Measurements from ENCODE around the gene SMARCC1. TPM values are rescaled to one million over a fixed set of nuclear protein-coding genes. Genes with fewer than 3 reads are reported as not detected.
"Not testable (repeated sequence)": the region's sequence is repeated elsewhere in the genome, so short reads cannot be mapped to it uniquely, and the experiment has no call there.

Gene SMARCC1
- total RNA-seq, 1 experiment from 2014 or later: 84.2 TPM

DNA sequence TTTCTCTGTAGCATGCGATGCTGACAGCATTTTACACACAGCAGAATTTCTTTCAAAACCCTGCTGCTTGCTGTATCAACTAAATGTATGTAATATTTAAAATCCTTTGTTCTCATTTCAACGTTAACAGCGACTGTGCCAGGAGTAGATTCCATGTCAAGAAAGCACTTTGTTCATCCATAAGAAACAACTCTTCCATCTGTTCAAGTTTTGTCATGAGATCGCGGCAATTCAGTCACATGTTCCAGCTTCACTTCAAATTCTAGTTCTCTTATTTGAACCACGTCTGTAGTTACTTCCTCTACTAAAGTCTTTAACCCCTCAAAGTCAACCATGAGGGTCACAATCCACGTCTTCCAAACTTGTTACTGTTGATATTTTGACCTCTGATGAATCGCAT is 50.6 kb downstream of the SMARCC1 start:
- H3K36me3 ChIP-seq (ENCODE audit: control insufficient read depth, insufficient read depth, low read length): peaks cover 14% of the 10 kb centered on the region

DNA sequence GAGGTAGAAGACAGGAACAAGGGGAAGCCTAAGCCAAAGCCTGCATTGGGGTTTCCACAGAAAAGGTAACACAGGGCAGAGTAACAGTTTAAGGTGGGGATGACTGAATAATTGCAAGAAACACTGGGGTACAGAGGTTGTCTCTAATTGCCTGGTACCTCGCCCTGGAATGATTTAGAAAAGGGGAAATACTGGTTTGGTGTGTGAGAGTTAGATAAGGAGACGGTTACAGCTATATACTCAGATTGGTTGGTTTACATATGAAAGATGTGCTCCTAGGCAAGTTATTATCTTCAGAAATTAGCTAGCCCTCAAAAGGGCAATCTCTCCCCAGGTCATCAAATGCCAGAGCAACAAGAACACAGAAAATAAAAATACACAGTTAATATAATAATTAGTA is 58.8 kb downstream of the SMARCC1 start:
- DNase-seq (ENCODE audit: low read depth, low spot score) (no peak), ATAC-seq (no peak)
- no TSS peak for BruUV-seq (replicated peaks)
- Histone ChIP-seq H3K4me1 (ENCODE audit: control insufficient read depth, insufficient read depth, low read length) (no peaks in the 10 kb centered on the region; the same call in 1 of the 2 replicates), H3K4me3 (ENCODE audit: low read depth in 2 of 2, low read length in 2 of 2) (no peak overlapping the region), H3K27me3 (ENCODE audit: control insufficient read depth, insufficient read depth, low read length) (no peaks in the 10 kb centered on the region), H3K36me3 (ENCODE audit: control insufficient read depth, insufficient read depth, low read length) (peaks cover 5% of the 10 kb centered on the region), H3K9me3 (ENCODE audit: control insufficient read depth, insufficient read depth, low read depth, low read length) (no peaks in the 10 kb centered on the region), H3K27ac (ENCODE audit: low read length) (no peak overlapping the region)
- ChIA-PET CTCF (no interaction called here), POLR2A (no interaction called here)
- TF ChIP-seq, protein P1, sequence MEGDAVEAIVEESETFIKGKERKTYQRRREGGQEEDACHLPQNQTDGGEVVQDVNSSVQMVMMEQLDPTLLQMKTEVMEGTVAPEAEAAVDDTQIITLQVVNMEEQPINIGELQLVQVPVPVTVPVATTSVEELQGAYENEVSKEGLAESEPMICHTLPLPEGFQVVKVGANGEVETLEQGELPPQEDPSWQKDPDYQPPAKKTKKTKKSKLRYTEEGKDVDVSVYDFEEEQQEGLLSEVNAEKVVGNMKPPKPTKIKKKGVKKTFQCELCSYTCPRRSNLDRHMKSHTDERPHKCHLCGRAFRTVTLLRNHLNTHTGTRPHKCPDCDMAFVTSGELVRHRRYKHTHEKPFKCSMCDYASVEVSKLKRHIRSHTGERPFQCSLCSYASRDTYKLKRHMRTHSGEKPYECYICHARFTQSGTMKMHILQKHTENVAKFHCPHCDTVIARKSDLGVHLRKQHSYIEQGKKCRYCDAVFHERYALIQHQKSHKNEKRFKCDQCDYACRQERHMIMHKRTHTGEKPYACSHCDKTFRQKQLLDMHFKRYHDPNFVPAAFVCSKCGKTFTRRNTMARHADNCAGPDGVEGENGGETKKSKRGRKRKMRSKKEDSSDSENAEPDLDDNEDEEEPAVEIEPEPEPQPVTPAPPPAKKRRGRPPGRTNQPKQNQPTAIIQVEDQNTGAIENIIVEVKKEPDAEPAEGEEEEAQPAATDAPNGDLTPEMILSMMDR (IDR thresholded peaks at IDR 0.05): no peak
- TF ChIP-seq SIN3A (IDR thresholded peaks at IDR 0.05; ENCODE audit: borderline replicate concordance, insufficient read depth, low read depth, low read length) (no peak), TCF7L2 (IDR thresholded peaks at IDR 0.05; ENCODE audit: low read depth, low read length) (no peak), POLR2AphosphoS5 (IDR thresholded peaks at IDR 0.05; ENCODE audit: low read depth, low read length) (no peak)
- TF ChIP-seq, protein P2, sequence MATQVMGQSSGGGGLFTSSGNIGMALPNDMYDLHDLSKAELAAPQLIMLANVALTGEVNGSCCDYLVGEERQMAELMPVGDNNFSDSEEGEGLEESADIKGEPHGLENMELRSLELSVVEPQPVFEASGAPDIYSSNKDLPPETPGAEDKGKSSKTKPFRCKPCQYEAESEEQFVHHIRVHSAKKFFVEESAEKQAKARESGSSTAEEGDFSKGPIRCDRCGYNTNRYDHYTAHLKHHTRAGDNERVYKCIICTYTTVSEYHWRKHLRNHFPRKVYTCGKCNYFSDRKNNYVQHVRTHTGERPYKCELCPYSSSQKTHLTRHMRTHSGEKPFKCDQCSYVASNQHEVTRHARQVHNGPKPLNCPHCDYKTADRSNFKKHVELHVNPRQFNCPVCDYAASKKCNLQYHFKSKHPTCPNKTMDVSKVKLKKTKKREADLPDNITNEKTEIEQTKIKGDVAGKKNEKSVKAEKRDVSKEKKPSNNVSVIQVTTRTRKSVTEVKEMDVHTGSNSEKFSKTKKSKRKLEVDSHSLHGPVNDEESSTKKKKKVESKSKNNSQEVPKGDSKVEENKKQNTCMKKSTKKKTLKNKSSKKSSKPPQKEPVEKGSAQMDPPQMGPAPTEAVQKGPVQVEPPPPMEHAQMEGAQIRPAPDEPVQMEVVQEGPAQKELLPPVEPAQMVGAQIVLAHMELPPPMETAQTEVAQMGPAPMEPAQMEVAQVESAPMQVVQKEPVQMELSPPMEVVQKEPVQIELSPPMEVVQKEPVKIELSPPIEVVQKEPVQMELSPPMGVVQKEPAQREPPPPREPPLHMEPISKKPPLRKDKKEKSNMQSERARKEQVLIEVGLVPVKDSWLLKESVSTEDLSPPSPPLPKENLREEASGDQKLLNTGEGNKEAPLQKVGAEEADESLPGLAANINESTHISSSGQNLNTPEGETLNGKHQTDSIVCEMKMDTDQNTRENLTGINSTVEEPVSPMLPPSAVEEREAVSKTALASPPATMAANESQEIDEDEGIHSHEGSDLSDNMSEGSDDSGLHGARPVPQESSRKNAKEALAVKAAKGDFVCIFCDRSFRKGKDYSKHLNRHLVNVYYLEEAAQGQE (IDR thresholded peaks at IDR 0.05; ENCODE audit: insufficient read depth in 1 of 2, low read depth in 2 of 2, low read length in 1 of 2): no peak
- intact Hi-C loops (cut with micrococcal nuclease; ENCODE audit: unreplicated experiment) (no loop called here), in situ Hi-C loops (cut with HindIII; ENCODE audit: low pct_unique_long_range_greater_than_20kb, low sequenced_read_pairs) (no loop called here)

More for the DNA sequence above, 50.6 kb downstream of the SMARCC1 start:
- Histone ChIP-seq H3K4me3 (ENCODE audit: low read depth in 2 of 2, low read length in 2 of 2) (no peak overlapping the region), H3K27me3 (ENCODE audit: control insufficient read depth, insufficient read depth, low read length) (no peaks in the 10 kb centered on the region), H3K27ac (ENCODE audit: low read length) (no peak overlapping the region), H3K9me3 (ENCODE audit: control insufficient read depth, insufficient read depth, low read depth, low read length) (no peaks in the 10 kb centered on the region), H3K4me1 (ENCODE audit: control insufficient read depth, insufficient read depth, low read length) (no peaks in the 10 kb centered on the region; the same call in 1 of the 2 replicates)
- ATAC-seq (no peak), DNase-seq (ENCODE audit: low read depth, low spot score) (no peak)
- no TSS peak for BruUV-seq (replicated peaks)
- ChIA-PET POLR2A (no interaction called here), CTCF (no interaction called here)
- in situ Hi-C loops (cut with HindIII; ENCODE audit: low pct_unique_long_range_greater_than_20kb, low sequenced_read_pairs): no loop called here
- intact Hi-C loops (cut with micrococcal nuclease; ENCODE audit: unreplicated experiment): no loop called here
- TF ChIP-seq SIN3A (IDR thresholded peaks at IDR 0.05; ENCODE audit: borderline replicate concordance, insufficient read depth, low read depth, low read length): no peak
- TF ChIP-seq, protein P1 (IDR thresholded peaks at IDR 0.05): no peak
- no peak for TF ChIP-seq TCF7L2 (IDR thresholded peaks at IDR 0.05; ENCODE audit: low read depth, low read length)
- TF ChIP-seq, protein P2 (IDR thresholded peaks at IDR 0.05; ENCODE audit: insufficient read depth in 1 of 2, low read depth in 2 of 2, low read length in 1 of 2): no peak
- no peak for TF ChIP-seq POLR2AphosphoS5 (IDR thresholded peaks at IDR 0.05; ENCODE audit: low read depth, low read length)

DNA sequence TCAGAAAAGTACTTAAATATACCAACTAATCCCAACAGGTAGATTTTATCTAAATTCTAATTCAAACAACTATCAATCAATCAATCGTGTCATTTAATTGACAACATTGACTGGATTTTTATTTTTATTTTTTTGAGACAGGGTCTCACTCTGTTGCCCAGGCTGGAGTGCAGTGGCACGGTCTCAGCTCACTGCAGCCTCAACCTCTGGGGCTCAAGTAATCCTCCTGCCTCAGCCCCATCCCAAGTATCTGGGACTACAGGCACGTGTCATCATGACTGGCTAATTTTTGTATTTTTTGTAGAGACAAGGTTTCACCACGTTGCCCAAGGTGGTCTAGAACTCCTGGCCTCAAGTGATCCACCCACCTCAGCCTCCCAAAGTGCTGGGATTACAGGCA is 64.2 kb downstream of the SMARCC1 start:
- CTCF ChIA-PET; DNase-seq (ENCODE audit: low read depth, low spot score); H3K36me3 ChIP-seq (ENCODE audit: control insufficient read depth, insufficient read depth, low read length); H3K27me3 ChIP-seq (ENCODE audit: control insufficient read depth, insufficient read depth, low read length); H3K27ac ChIP-seq (ENCODE audit: low read length); H3K4me3 ChIP-seq (ENCODE audit: low read depth in 2 of 2, low read length in 2 of 2); POLR2A ChIA-PET; intact Hi-C loops (cut with micrococcal nuclease; ENCODE audit: unreplicated experiment); BruUV-seq (replicated peaks); in situ Hi-C loops (cut with HindIII; ENCODE audit: low pct_unique_long_range_greater_than_20kb, low sequenced_read_pairs); H3K9me3 ChIP-seq (ENCODE audit: control insufficient read depth, insufficient read depth, low read depth, low read length); H3K4me1 ChIP-seq (ENCODE audit: control insufficient read depth, insufficient read depth, low read length); ATAC-seq: not testable (repeated sequence)

Data from Panc1 (cell line).